NK-92 (cell line): ENCODE measurements around the gene ADARB1.
"Not testable (repeated sequence)": the region's sequence is repeated elsewhere in the genome, so short reads cannot be mapped to it uniquely, and the experiment has no call there.

Experiments used
- DNase-seq: peaks from one replicate; lab custom pipeline; 2025; ENCODE audit not compliant: unreplicated experiment; lab: John Stamatoyannopoulos, UW

The ADARB1 gene, protein sequence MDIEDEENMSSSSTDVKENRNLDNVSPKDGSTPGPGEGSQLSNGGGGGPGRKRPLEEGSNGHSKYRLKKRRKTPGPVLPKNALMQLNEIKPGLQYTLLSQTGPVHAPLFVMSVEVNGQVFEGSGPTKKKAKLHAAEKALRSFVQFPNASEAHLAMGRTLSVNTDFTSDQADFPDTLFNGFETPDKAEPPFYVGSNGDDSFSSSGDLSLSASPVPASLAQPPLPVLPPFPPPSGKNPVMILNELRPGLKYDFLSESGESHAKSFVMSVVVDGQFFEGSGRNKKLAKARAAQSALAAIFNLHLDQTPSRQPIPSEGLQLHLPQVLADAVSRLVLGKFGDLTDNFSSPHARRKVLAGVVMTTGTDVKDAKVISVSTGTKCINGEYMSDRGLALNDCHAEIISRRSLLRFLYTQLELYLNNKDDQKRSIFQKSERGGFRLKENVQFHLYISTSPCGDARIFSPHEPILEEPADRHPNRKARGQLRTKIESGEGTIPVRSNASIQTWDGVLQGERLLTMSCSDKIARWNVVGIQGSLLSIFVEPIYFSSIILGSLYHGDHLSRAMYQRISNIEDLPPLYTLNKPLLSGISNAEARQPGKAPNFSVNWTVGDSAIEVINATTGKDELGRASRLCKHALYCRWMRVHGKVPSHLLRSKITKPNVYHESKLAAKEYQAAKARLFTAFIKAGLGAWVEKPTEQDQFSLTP

DNA sequence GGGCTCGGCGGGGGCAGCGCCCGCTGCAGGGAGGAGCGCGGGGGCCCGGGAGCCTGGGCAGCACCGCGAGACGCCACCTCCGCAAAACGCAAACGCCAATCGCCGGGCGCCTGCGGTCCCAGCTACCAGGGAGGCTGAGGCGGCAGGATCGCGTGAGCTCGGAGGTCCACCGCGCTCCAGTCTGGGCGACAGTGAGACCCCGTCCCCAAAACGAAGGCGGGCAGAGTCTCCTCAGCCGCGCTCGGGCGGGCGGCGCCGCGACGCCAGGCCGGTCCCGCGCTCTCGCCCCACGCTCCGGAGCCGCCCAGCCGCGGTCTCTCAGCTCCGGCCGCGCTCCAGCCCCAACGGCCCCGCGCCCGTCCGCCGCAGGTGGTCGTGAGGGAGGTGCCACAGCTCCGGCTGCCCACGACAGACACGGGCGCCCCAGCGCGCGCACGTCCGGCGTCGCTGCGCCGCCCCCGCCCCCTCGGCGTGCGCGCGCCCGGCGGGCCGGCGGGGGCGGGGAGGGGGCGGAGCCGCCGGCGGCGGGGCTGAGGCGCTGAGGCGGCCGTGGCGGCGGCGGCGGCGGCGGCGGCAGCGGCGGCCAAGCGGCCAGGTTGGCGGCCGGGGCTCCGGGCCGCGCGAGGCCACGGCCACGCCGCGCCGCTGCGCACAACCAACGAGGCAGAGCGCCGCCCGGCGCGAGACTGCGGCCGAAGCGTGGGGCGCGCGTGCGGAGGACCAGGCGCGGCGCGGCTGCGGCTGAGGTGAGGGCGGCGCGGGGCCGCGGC is at the start of gene ADARB1:
Gene ADARB1 (plus strand): TSS at position 533 of the 770 bp plus-strand sequence. CDS start 97,077 bp downstream, outside the sequence.
- no peak for DNase-seq

DNA sequence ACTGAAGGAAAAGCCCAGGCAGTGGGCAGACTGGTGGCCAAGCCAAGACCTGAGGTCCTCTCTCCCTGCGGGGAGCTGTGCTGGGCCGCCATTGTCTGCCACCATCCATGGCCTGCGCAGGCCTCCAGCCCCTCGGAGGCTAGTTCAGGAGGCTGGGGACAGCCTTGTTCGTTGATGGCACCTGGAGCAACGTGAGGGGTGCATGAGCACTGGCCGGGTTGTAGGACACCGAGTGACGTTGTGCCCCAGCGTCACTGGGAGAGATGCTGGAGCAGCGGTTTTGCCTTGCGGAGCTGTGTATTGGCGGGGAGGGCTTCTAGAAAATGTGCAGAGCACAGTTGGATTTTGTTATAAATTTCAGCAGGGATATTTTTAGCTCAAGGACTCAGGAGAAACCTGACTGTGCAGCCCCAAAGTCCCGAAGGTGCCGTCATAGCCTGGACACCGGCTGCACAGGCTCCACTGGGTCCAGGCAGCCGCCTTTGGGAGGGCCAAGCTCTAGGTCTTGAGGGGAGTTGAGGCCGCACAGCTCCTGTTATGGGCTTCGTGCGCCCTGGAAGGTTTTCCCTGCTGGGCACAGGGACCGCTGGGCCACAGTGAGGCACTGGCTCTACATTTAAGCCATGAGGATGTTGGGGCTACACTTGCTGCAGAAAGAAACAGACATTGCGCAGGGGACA is 48.2 kb upstream of the ADARB1 start:
- DNase-seq: no peak

DNA sequence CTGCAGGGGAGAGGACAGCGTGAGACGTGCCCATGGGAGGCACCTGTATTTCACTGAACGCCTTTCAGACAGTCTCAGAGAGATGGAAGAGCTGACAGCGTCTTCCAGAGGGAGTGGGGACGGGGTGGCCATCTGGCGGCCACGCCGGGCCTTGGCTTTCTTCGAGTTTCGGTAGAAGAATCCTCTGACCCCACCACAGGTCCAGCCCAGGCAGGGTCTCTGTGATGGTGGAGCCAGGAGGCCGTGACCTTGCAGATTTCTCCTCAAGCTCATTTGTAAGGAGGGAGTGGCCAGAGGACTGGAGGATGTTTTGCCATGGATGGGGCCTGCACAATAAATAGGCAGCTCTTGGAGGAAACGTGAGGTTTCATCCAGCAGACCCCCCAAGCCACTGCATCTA is 47.6 kb upstream of the ADARB1 start:
- DNase-seq: no peak

DNA sequence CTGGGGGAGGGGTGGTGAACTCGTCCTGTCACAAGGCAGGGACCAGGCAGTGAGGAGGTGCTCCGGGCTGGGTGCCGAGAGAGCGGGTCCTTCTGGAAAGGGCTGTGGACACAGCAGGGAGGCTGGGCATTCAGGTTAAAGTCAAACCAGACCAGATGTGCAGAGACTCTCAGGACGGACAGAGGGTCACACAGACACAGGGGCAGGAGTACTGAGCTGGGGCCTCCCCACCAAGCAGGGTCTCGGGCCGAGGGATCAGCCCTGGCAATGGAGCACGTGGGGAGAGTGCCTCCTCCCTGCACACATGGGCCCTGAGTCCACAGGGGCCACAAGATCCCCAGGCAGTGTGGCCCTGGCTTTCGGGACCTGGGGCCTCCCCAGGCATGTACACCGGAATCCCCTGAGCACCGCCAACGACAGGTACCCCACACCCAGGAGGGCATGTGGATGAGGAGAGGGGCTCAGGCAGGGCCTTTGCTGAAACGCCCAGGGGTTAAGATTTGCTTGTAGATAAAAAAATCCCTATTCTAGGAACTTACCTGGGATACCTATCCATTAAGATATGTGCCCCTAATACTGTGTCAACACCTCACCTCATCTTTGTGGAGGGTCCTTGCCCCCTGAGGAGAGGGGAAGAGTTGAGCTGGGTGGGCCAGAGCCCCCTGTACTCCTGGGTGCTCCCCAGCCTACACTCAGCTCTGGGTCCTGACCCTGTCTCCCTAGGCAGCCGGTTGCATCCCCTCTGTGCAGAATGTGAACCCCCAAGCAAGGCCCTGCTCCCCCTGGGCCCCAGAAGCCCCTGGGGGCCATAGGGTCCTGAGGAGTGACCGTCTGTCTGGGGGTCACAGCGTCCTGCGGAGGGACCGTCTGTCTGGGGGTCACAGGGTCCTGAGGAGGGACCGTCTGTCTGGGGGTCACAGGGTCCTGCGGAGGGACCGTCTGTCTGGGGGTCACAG is 46.9 kb upstream of the ADARB1 start:
- no peak for DNase-seq

DNA sequence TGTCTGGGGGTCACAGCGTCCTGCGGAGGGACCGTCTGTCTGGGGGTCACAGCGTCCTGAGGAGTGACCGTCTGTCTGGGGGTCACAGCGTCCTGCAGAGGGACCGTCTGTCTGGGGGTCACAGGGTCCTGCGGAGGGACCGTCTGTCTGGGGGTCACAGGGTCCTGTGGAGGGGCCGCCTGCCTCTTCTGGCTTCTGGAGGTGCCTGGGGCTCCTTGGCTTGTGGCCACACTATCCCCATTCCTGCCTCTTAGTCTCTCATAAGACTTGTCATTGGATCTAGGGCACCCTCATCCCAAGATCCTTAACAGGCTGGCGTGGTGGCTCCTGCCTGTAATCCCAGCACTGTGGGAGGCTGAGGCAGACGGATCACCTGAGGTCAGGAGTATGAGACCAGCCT is 45.7 kb upstream of the ADARB1 start:
- not testable (repeated sequence) for DNase-seq

DNA sequence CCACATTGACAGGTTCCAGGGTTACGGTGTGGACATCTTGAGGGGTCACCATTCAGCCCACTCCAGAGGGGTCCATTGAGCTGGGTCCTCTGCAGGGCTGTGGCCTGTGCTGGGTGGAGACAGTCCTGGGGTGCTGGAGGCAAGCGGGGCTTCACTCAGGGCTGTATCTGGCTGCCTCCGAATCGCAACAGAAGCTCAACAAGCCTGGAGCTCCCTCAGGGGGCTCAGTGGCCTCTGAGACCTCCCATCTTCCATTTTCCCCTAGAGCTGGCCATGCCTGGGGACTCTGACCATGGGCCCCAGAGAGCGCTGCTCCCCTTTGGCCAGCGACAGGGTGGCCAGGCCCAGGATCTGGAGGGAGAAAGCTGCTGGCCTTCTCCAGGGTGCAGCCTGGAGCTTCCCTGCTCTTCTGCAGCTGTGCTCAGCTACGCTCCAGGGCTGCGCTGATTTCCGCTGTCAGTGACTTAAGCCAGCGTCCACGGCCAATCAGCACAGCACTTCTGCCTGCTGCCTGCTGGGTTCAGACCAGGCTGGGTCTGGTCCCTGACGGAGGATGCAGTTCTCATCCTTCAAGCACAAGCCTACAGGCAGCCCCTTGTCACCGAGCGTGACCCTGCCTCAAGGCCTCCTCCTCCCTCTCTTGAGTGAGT is 45.0 kb upstream of the ADARB1 start:
- DNase-seq: no peak

DNA sequence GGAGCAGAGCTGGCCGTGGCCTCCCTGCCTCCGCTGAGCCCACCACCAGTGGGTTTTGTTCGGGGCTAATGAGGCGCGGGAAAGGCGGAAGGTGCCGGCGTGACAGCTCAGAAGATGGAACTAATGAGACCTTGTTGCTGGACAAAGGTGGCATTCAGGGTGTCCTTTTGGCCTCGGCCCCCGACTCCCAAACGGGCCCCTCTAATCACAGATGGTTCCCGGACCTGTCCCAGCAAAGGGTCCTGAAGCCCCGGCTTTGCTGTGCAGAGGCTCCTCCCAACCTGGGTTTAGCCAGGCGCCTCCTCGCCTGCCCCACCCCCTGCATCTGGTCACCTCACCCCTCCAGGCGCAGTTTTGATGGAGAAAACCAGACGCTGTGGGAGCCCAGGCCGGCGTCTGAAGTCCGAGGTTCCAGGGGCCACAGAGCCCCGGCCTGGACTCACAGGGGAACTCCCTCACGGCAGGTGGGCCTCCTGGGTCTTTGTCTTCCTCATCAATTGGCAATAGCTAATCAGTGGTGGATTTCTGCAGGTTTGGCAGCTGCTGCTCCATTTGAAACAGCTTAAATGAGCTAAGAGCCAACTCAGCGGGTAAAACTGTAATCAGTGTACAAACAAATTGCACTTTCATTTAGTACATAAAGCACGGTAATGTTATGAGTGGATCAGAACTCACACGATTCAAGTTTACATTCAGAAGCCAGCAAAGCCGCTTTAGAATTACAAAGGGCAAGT is 44.3 kb upstream of the ADARB1 start:
- DNase-seq: no peak

DNA sequence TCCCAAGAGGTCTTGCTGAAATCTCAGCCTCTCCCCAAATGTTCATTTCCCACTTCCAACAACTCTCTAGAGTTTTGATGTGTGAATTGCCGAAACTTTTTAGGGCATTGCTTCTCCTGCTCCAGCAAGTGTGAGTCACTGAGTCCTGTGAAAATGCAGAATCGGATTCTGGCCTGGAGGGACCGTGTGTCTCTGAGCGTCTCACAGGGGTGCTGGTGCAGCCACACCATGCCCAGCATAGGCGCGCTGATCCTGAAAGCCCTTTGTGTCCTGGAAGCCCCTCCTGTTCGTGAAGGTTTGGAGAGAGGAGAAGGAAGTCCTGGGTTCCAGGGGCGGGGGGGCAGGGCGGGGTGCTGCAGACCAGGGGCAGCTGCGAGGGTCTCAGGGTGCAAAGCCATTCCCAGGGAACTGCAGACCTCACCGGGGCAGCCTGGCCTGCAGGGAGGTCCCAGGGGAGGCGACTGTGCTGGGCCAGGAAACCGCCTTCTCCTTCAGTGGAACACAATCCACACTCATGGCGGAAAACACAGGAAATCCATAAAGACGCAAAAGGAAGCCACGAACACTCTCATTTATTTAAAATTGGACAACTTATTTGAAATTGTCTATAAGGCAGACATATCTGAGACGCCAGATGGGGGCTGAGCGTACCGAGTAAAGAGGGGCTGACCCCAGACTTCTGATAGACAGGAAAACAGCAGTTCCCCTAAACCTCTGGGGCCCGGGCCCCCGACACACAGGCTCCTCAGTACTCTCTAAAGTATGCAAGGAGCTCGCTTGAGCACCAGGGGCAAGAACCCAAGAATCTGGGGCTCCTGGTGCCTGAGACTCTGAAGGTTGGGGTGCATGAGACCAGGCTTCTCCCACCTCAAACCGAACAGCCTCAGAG is 43.5 kb upstream of the ADARB1 start:
- DNase-seq: no peak

DNA sequence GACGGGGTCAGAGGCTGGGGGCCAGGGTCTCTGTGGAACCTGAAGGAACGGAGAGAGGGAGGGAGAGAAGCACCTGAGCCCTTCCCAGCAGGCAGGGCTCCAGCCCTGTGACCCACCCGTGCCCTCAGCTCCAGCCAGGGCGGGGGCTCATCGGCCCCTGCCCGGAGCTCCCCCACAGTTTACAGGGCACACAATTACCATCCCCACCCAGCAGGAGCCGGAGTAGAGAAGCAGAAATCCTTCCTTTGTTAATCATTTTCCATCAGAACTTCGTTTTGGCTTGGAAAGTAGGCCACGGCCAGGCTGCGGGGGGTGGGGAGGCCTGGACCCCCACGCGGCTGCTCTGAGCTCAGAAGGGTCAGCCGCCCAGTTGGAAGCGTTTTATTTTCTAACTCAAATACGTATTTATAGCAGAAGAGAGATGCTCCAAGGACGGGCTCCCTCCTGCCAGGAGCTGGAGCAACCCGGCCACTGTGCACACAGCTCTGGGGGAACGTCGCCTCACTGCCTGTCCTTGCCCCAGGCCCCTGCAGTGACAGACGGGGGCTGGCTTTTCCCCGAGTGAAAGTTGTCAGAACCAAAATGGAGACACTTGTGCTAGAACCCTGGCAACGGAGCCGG is 42.7 kb upstream of the ADARB1 start:
- no peak for DNase-seq

DNA sequence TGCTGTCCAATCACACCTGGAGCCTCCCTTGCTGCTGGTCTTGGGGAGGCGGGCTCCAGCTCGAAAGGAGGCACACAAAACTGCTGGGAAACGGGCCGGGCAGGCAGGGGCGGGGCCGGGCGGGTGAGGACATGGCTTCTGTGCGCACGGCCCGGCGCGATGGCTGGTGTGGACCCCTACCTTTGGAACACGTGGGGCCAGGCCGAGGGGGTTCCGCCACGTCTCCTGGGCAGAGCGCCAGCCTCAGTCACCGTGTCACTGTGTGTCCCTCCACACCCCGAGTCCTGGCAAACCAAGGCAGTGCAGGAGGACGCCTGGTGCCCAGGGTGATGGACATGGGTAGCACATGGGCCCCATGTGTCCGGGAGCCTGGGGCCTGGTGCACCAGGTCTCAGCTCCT is 42.0 kb upstream of the ADARB1 start:
- DNase-seq: no peak

DNA sequence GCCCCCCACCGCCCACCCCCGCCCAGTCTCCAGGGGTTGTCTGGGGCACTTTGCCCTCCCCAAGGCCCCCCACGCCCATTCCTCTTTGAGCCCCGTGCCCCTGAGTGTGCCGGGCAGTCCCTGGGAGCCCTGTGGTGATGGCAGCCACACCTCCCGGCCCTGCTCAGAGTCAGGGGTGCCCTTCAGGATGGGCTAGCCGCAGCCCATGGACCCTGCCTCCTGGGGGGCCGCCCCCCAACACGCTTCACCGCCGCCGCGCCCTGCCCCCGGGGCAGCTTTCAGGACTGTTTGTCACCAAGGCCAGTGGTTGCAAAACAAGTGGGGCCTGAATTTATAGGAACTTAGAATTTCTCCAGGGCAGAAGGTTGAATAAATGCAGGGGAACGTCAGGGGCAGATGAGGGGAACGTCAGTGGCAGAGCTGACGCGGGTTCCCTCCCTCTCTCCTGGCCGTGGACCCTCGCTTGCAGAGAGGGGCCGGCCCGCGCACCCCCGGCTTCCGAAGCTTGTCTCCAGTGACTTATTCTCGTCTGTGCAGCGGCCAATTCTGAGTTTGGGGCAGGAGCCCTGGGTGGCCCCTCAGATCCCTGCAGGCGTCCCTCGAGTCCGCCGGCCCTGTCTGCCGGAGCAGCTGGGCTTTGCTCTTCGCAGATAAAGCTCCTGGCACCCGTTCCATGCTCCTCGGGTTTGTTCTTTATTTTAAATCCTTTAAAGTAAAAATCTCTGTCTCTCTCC is 41.2 kb upstream of the ADARB1 start:
- DNase-seq: no peak

DNA sequence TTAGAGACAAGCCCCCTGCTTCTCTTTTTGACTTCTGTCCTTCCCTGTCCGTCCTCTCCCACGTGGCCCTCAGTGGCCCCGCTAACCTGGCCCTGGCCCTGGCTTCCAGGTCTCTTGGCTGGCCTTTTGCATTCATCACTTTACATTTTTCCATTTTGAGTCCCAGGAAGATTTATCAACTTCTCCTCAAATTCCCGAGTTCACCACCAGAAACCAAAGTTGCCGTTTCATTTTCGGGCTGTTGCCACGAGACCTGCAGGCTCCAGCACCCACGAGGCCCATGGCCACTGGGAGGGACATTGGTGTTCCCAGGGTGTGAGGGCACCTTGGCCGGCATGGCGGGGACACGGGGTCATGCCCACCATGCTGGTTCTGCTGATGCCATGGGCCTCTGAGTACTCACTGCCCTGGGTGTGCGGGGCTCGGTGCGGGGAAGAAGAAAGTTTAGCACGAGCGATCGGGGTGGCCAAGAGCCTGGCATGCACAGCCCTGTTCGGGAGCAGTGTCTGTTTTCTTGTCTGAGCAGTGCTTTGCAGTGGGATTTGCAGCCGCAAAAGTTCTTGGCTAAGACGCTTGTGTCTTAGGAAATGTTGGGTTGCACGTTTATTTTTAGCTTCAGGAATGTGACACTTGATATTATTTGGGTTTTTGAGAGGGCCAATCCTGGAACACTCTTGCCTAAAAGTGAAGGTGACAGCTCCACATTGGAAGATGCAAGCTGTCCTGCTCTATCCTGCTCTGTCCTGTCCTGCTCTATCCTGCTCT is 40.4 kb upstream of the ADARB1 start:
- no peak for DNase-seq

DNA sequence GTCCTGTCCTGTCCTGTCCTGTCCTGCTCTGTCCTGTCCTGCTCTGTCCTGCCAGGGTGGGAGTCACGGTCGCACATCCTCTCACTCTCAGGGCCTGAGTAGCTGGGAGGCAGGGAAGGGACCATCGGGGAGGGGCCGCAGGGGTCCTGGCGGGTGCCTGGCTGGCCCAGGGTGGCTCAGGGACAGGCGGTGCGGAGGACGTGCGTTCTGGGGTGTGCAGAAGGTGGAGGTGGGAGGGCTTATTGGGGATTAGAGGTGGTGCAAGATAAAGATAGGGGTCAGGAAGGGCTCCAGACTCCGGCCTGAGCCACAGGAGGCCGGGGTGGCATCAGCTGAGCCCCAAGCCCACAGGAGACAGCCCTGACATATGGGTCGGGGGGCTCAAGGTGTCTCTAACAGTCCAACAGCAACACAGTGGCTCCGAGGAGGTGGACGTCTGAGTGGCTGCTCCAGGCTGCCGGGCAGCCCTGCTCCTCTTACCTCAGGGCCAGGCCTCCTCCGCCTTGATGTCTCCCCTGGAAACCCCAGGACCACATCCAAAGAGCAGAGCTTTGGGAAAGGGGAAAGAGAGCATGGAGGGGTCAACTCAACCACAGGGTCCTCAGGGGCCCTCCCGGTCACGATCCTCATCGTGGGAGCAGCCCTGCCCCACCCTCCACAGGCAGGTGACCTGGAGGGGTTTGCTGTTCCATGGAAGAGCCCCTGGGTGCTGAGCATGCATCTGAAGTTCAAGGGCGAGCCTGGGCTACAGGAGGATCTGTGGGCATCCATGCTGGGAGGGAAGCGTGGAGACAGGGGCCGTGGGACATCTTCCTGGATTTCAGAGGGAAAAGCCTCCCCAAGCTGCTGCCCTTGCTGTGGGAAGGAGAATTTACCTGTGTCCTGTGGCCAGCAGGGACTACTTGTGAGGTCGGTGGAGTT is 39.6 kb upstream of the ADARB1 start:
- DNase-seq: no peak

DNA sequence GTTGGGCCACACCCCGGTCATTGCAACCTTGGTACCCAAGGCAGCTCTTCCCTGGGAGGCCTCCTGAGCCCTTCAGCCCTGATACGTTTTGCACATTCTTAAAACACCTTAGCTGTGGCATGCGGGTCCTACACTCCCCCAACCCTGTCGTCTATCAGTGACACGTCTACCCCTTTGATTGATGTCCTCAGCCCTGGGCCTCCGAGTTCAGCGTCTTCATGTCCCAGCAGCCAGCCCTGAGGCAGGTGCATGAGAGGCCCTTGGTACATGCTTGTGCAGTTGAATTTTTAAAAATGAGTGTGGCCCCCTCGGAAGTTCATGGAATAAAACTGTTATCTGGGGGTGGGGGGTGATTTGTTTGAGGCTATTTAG is 38.9 kb upstream of the ADARB1 start:
- no peak for DNase-seq

DNA sequence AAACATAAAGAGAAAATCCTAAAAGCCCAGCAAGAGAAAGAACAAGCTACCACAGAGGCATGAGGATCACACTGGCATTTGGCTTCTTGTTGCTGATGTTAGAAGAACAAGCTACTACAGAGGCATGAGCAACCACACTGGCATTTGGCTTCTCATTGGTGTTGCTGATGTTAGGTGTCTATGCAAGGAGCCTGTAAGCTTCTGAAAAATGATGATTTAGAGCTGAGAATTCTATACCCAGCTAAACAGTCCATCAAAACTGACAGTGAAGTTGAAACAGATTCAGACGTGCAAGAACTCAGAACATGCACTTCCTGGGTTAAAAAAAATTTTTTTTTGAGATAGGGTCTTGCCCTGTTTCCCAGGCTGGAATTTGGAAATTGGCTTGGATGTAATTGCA is 37.8 kb upstream of the ADARB1 start:
- DNase-seq: no peak
